IPS-20b (cell line): ENCODE data around the gene VEZF1.
"Not testable (repeated sequence)": the region's sequence is repeated elsewhere in the genome, so short reads cannot be mapped to it uniquely, and the experiment has no call there.

Experiments
- H3K27ac ChIP-seq: one replicate; pipeline ENCODE4 v1.5.1; 2013; ENCODE audit warnings: low read length
- H3K27me3 ChIP-seq: 2 replicates; pipeline ENCODE4 v1.6.1; 2013; ENCODE audit warnings: mild to moderate bottlenecking, low read length, inconsistent platforms; ENCODE audit not compliant: insufficient read depth
- H3K36me3 ChIP-seq: 2 replicates; pipeline ENCODE4 v1.6.1; 2013; ENCODE audit warnings: low read depth, mild to moderate bottlenecking, inconsistent platforms, low read length, moderate library complexity; ENCODE audit not compliant: insufficient read depth
- H3K4me1 ChIP-seq: 2 replicates; pipeline ENCODE4 v1.6.1; 2013; ENCODE audit warnings: mild to moderate bottlenecking, control low read depth, inconsistent platforms, low read length, moderate library complexity; ENCODE audit not compliant: insufficient read depth
- H3K4me3 ChIP-seq: 2 replicates; pipeline ENCODE4 v1.5.1; 2013; ENCODE audit warnings: mild to moderate bottlenecking, low read length, inconsistent platforms
- H3K9ac ChIP-seq: 2 replicates; pipeline ENCODE4 v1.6.1; 2013; ENCODE audit warnings: low read depth, mild to moderate bottlenecking, inconsistent platforms, low read length, moderate library complexity
- H3K9me3 ChIP-seq: 2 replicates; pipeline ENCODE4 v1.6.1; 2013; ENCODE audit warnings: mild to moderate bottlenecking, low read depth, low read length, inconsistent platforms; ENCODE audit not compliant: insufficient read depth

VEZF1 gene

DNA sequence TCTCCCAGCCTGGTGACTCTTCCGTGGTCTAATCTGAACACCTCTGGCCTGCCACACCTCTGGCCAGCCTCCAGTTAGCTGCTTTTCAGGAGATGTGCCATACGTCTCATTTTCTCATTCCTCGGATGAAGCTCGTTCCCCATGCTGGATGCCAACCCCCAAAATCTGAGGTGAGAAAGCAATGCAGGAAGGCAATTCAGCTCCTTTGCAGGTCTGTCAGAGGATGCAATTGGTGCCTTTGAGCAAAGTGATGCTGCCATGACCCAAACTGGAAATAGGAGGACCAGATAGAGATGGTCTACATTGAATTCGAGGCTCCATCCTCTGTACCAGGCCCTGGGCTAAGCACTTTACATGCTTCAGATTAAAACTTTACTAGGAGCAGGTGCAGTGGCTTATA lies 21.8 kb downstream of the VEZF1 start:
- Histone ChIP-seq H3K9ac (no peak overlapping the region), H3K9me3 (no peaks in the 10 kb centered on the region), H3K4me3 (no peak overlapping the region), H3K36me3 (no peaks in the 10 kb centered on the region), H3K27me3 (0 out of 2 replicates have a peak, but pooled peaks cover 4% of the 10 kb centered on the region), H3K27ac (no peak overlapping the region), H3K4me1 (no peaks in the 10 kb centered on the region)

GRCh38 chr17:57965521-57966160 lies 22.4 kb downstream of the VEZF1 start:
- H3K9me3 ChIP-seq: no peaks in the 10 kb centered on the region
- no peaks in the 10 kb centered on the region for H3K36me3 ChIP-seq
- H3K9ac ChIP-seq: no peak overlapping the region
- H3K27ac ChIP-seq: no peak overlapping the region
- H3K27me3 ChIP-seq: 0 out of 2 replicates have a peak, but pooled peaks cover 4% of the 10 kb centered on the region
- H3K4me1 ChIP-seq: no peaks in the 10 kb centered on the region
- H3K4me3 ChIP-seq: no peak overlapping the region

DNA sequence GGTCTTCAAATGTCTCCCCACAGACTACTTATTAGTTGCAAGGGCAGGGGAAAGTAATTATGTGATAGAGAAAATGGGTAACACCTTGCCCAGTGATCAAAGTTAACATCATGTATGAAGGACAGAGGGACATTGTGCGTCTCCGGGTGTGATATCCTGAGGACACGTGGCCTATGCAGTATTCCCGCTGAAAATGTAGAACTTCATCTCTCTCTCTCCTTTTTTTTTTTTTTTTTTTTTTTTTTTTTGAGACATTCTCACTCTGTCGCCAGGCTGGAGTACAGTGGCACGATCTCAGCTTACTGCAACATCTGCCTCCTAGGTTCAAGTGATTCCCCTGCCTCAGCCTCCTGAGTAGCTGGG lies 24.9 kb downstream of the VEZF1 start:
- Histone ChIP-seq H3K9ac (no peak overlapping the region), H3K27ac (no peak overlapping the region), H3K36me3 (no peaks in the 10 kb centered on the region), H3K4me1 (no peaks in the 10 kb centered on the region), H3K4me3 (no peak overlapping the region), H3K27me3 (0 out of 2 replicates have a peak, but pooled peaks cover 4% of the 10 kb centered on the region), H3K9me3 (no peaks in the 10 kb centered on the region)

DNA sequence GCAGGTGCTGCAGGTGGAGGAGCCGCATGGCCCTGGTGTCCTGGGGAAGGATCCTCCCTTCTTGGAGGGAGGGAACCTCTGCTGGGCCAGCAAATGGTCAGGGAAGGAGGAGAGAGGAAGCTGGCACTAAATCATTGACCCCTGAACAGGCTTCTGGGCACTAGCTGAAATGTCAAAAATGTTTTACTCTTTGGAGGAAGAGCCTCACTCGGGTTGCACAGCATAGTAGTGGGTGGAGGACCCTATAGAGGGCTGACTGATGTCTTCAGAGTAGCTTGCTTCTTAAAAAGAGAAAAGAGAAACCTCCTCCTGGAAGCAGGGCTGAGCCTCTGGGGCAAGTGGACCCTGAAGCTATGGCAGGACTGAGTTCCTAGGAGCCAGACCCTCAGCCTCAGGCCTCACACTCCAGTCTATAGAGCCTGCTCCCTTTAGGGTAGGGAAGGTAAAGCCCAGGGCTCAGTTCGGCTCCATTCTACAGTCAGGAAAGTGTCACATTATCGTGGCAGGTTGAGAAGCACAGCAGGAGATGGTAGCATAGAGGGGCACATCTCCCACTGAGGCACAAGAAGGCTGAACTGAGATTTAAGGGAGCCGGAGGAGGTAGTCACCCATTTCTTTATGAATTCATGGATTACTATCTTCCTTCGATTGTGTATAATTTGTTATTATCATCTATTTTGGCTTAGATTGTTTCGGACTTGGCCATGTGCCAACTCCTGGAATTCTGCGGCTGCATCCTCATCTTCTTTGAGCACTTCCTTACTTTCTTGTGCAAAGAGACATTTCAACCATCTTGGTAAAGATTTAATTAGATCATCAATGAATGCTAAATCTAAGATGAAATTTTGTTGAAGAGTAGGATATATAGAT lies 25.5 kb downstream of the VEZF1 start:
- Histone ChIP-seq H3K4me3 (no peak overlapping the region), H3K36me3 (no peaks in the 10 kb centered on the region), H3K9ac (no peak overlapping the region), H3K9me3 (no peaks in the 10 kb centered on the region), H3K27me3 (peaks cover 10% of the 10 kb centered on the region), H3K27ac (no peak overlapping the region), H3K4me1 (no peaks in the 10 kb centered on the region)

DNA sequence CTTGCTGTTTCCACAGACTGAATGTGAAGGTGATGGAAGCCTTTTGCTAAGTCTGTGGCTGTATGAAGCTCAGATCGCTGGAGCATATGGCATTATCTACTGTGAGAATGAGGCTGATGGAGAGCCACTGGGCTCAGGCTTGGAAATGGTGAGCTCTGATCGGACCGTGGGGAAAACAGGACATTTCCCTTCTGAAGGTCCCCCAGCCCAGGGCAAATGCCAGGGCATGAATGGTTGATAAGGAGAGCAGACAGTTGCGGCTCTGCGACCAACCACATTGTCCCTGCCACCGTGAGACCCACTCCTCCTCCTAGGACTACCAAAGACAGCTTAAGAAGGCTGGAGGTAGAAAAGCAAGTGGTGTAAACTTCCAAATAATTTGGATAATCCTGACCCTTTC lies 28.1 kb downstream of the VEZF1 start:
- Histone ChIP-seq H3K4me1 (peaks cover 8% of the 10 kb centered on the region; the same call in 1 of the 2 replicates), H3K4me3 (no peak overlapping the region), H3K9ac (no peak overlapping the region), H3K9me3 (no peaks in the 10 kb centered on the region), H3K27me3 (peaks cover 31% of the 10 kb centered on the region), H3K27ac (no peak overlapping the region), H3K36me3 (no peaks in the 10 kb centered on the region)

DNA sequence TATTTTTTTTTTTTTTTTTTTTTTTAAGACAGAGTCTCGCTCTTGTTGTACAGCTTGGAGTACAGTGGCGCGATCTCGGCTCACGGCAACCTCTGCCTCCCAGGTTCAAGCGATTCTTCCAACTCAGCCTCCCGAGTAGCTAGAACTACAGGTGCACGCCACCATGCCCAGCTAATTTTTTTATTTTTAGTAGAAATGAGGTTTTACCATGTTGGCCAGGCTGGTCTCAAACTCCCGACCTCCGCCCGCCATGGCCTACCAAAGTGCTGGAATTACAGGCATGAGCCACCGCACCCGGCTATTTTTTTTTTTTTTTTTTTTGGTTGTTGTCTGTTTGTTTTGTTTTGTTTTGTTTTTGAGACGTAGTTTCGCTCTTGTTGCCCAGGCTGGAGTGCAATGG lies 29.7 kb downstream of the VEZF1 start:
- not testable (repeated sequence) for H3K4me3 ChIP-seq, H3K9ac ChIP-seq, H3K27ac ChIP-seq, H3K36me3 ChIP-seq, H3K9me3 ChIP-seq
- Histone ChIP-seq H3K27me3 (peaks cover 40% of the 10 kb centered on the region), H3K4me1 (peaks cover 13% of the 10 kb centered on the region; the same call in 1 of the 2 replicates)

- Histone ChIP-seq H3K4me3 (no peak overlapping the region), H3K9me3 (no peaks in the 10 kb centered on the region), H3K27me3 (peaks cover 45% of the 10 kb centered on the region), H3K27ac (no peak overlapping the region), H3K4me1 (peaks cover 13% of the 10 kb centered on the region; the same call in 1 of the 2 replicates), H3K36me3 (no peaks in the 10 kb centered on the region), H3K9ac (no peak overlapping the region)
Measured at GRCh38 chr17:57957886-57958285, 30.2 kb downstream of the VEZF1 start.

- Histone ChIP-seq H3K4me3 (no peak overlapping the region), H3K36me3 (no peaks in the 10 kb centered on the region), H3K9me3 (no peaks in the 10 kb centered on the region), H3K9ac (no peak overlapping the region), H3K4me1 (peaks cover 17% of the 10 kb centered on the region; the same call in 1 of the 2 replicates), H3K27me3 (peaks cover 44% of the 10 kb centered on the region), H3K27ac (no peak overlapping the region)
Measured at GRCh38 chr17:57957120-57957850, 30.8 kb downstream of the VEZF1 start.

GRCh38 chr17:57956291-57957119 lies 31.5 kb downstream of the VEZF1 start:
- Histone ChIP-seq H3K9me3 (no peaks in the 10 kb centered on the region), H3K27ac (no peak overlapping the region), H3K4me3 (peak overlapping the region; percentile 71; the same call in 1 of the 2 replicates), H3K27me3 (peaks cover 43% of the 10 kb centered on the region), H3K4me1 (peaks cover 17% of the 10 kb centered on the region; the same call in 1 of the 2 replicates), H3K36me3 (no peaks in the 10 kb centered on the region), H3K9ac (no peak overlapping the region)

DNA sequence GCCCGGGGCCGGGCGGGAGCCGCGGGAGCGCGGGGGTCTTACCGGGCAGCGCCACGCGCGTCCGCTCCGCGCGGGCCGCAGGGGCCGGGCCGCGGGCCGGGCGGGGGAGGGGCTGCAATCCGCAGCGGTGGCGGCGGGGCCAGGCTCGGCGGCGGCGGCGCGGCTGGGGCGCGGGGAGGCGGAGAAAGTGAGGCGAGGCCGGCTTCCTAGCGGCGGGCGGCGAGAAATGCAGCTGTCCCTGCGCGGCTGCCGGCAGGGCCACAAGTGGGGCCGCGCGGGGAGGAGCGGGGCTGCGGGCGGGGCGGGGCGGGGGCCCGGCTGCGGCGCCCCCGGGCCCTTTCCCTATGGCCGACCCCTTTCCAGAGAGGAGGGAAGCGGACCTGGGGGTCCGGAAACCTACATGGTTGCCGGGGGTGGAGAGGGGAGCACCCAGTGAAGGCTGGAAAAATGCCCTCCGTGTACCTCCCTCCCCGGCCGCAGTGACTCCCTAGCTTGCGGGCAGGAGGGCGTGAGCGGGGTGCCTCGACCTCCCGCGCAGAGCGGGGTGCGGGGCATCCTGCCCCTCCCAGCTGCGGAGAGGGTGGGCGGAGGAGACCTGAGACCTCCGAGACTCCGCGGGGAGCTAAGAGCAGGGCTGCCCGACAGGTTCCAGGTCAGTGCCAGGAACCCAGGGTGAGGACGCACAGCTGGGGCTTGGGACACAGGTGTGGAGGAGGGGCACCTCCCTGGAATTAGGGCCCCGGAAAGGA lies 32.7 kb downstream of the VEZF1 start, which contains the start of gene CUEDC1:
TSS of gene CUEDC1 (minus strand) at position 230 of the 749 bp plus-strand sequence. CDS start 69,848 bp downstream, outside the sequence.
- Histone ChIP-seq H3K9me3 (no peaks in the 10 kb centered on the region), H3K36me3 (no peaks in the 10 kb centered on the region), H3K4me1 (peaks cover 17% of the 10 kb centered on the region; the same call in 1 of the 2 replicates), H3K27me3 (peaks cover 43% of the 10 kb centered on the region), H3K9ac (peak within 1 kb of the TSS; percentile 68; the same call in 1 of the 2 replicates), H3K4me3 (peak within 1 kb of the TSS; percentile 71), H3K27ac (no peak within 1 kb of the TSS)
